ENCODE results near the gene PIR. TPM values are rescaled to one million over a fixed set of nuclear protein-coding genes. Genes with fewer than 3 reads are reported as not detected.

The PIR gene
- total RNA-seq, 1 donor from 2014 or later = 53.4 TPM

- Mint-ChIP-seq H3K4me3 (no peak overlapping the region), H3K27me3 (ENCODE audit: low read depth) (no peaks in the 10 kb centered on the region), H3K27ac (ENCODE audit: unreplicated experiment) (no peak overlapping the region), H3K36me3 (ENCODE audit: low read depth) (peaks cover 15% of the 10 kb centered on the region), H3K9me3 (no peaks in the 10 kb centered on the region), H3K4me1 (peaks cover 7% of the 10 kb centered on the region)
- no peak for TF ChIP-seq CTCF (conservative IDR thresholded peaks at IDR 0.05)
- no peak for DNase-seq (ENCODE audit: low read depth, low spot score)
Observed at GRCh38 chrX:15401378-15401777, 91.8 kb downstream of the PIR start.

- Mint-ChIP-seq H3K27me3 (ENCODE audit: low read depth) (no peaks in the 10 kb centered on the region), H3K27ac (ENCODE audit: unreplicated experiment) (no peak overlapping the region), H3K36me3 (ENCODE audit: low read depth) (peaks cover 20% of the 10 kb centered on the region), H3K4me3 (no peak overlapping the region), H3K9me3 (no peaks in the 10 kb centered on the region), H3K4me1 (peaks cover 7% of the 10 kb centered on the region)
- no peak for TF ChIP-seq CTCF (conservative IDR thresholded peaks at IDR 0.05)
- no peak for DNase-seq (ENCODE audit: low read depth, low spot score)
Observed at GRCh38 chrX:15399962-15400391, 93.2 kb downstream of the PIR start.

GRCh38 chrX:15398874-15399273 is 94.3 kb downstream of the PIR start:
- Mint-ChIP-seq H3K27me3 (ENCODE audit: low read depth) (no peaks in the 10 kb centered on the region), H3K36me3 (ENCODE audit: low read depth) (peaks cover 17% of the 10 kb centered on the region), H3K9me3 (no peaks in the 10 kb centered on the region), H3K4me3 (no peak overlapping the region), H3K4me1 (no peaks in the 10 kb centered on the region), H3K27ac (ENCODE audit: unreplicated experiment) (no peak overlapping the region)
- DNase-seq (ENCODE audit: low read depth, low spot score) = no peak
- TF ChIP-seq CTCF (conservative IDR thresholded peaks at IDR 0.05) = no peak

GRCh38 chrX:15395789-15396188 is 97.3 kb downstream of the PIR start:
- H3K4me1 Mint-ChIP-seq = no peaks in the 10 kb centered on the region

GRCh38 chrX:15391850-15392249 is 101.3 kb downstream of the PIR start:
- no peak overlapping the region for H3K27ac Mint-ChIP-seq (ENCODE audit: unreplicated experiment)
- DNase-seq (ENCODE audit: low read depth, low spot score) = no peak
- no peaks in the 10 kb centered on the region for H3K4me1 Mint-ChIP-seq
- no peak overlapping the region for H3K4me3 Mint-ChIP-seq
- no peaks in the 10 kb centered on the region for H3K9me3 Mint-ChIP-seq
- no peaks in the 10 kb centered on the region for H3K27me3 Mint-ChIP-seq (ENCODE audit: low read depth)
- peaks cover 9% of the 10 kb centered on the region for H3K36me3 Mint-ChIP-seq (ENCODE audit: low read depth)
- no peak for TF ChIP-seq CTCF (conservative IDR thresholded peaks at IDR 0.05)

More at GRCh38 chrX:15395789-15396188, 97.3 kb downstream of the PIR start:
- no peak for TF ChIP-seq CTCF (conservative IDR thresholded peaks at IDR 0.05)
- no peak for DNase-seq (ENCODE audit: low read depth, low spot score)
- no peak overlapping the region for H3K4me3 Mint-ChIP-seq
- peaks cover 17% of the 10 kb centered on the region for H3K36me3 Mint-ChIP-seq (ENCODE audit: low read depth)
- no peaks in the 10 kb centered on the region for H3K27me3 Mint-ChIP-seq (ENCODE audit: low read depth)
- H3K9me3 Mint-ChIP-seq = no peaks in the 10 kb centered on the region
- H3K27ac Mint-ChIP-seq (ENCODE audit: unreplicated experiment) = no peak overlapping the region

- H3K9me3 Mint-ChIP-seq = no peaks in the 10 kb centered on the region
- H3K36me3 Mint-ChIP-seq (ENCODE audit: low read depth) = peaks cover 13% of the 10 kb centered on the region
- H3K27me3 Mint-ChIP-seq (ENCODE audit: low read depth) = no peaks in the 10 kb centered on the region
- no peak for TF ChIP-seq CTCF (conservative IDR thresholded peaks at IDR 0.05)
- H3K4me1 Mint-ChIP-seq = peaks cover 20% of the 10 kb centered on the region
- no peak within 1 kb of the TSS for H3K4me3 Mint-ChIP-seq
- DNase-seq (ENCODE audit: low read depth, low spot score) = no peak
- peak within 1 kb of the TSS; percentile 37 for H3K27ac Mint-ChIP-seq (ENCODE audit: unreplicated experiment)
Observed at GRCh38 chrX:15384304-15384703, 108.8 kb downstream of the PIR start, which contains the start of gene VEGFD. Gene VEGFD, minus strand, starts transcription at chrX:15384413. Its CDS starts 467 bp downstream, at chrX:15383946.

All from neural crest cell (in vitro differentiated cells).